OCI-M2 (cell line): ENCODE results near the gene ALDH18A1.

Source experiments
- DNase-seq: peaks from one replicate; lab custom pipeline; 2025; ENCODE audit not compliant: unreplicated experiment; lab: John Stamatoyannopoulos, UW

The ALDH18A1 gene

GRCh38 chr10:95588025-95588424 lies 68.5 kb downstream of the ALDH18A1 start:
- DNase-seq: no peak

GRCh38 chr10:95579835-95580535 lies 76.5 kb downstream of the ALDH18A1 start:
- DNase-seq: no peak

GRCh38 chr10:95579292-95579691 lies 77.2 kb downstream of the ALDH18A1 start:
- no peak for DNase-seq

- no peak for DNase-seq
Observed at GRCh38 chr10:95578619-95579018, 77.9 kb downstream of the ALDH18A1 start.

GRCh38 chr10:95574649-95575365 lies 81.7 kb downstream of the ALDH18A1 start:
- DNase-seq: no peak

- DNase-seq: no peak
Observed at GRCh38 chr10:95573964-95574604, 82.4 kb downstream of the ALDH18A1 start.

GRCh38 chr10:95573527-95573926 lies 83.0 kb downstream of the ALDH18A1 start:
- DNase-seq: no peak

GRCh38 chr10:95572131-95572820 lies 84.2 kb downstream of the ALDH18A1 start:
- DNase-seq: no peak

- DNase-seq: no peak
Observed at GRCh38 chr10:95571390-95571789, 85.1 kb downstream of the ALDH18A1 start.

- no peak for DNase-seq
Observed at GRCh38 chr10:95569368-95569767, 87.1 kb downstream of the ALDH18A1 start.

GRCh38 chr10:95567903-95568630 lies 88.4 kb downstream of the ALDH18A1 start:
- DNase-seq: no peak

- DNase-seq: no peak
Observed at GRCh38 chr10:95566136-95566535, 90.4 kb downstream of the ALDH18A1 start.

- no peak for DNase-seq
Observed at GRCh38 chr10:95565336-95565735, 91.2 kb downstream of the ALDH18A1 start.

GRCh38 chr10:95564291-95564690 lies 92.2 kb downstream of the ALDH18A1 start:
- no peak for DNase-seq

- no peak for DNase-seq
Observed at GRCh38 chr10:95562341-95562965, 94.1 kb downstream of the ALDH18A1 start.

GRCh38 chr10:95561864-95562177 lies 94.7 kb downstream of the ALDH18A1 start:
- DNase-seq: no peak

- DNase-seq: peak; percentile 71
Observed at GRCh38 chr10:95561177-95561863, 95.2 kb downstream of the ALDH18A1 start, which contains the start of gene SORBS1. TSS of gene SORBS1 (minus strand) at chr10:95561371. CDS start at chr10:95441135, 120,236 bp downstream.

GRCh38 chr10:95560278-95561176 lies 96.0 kb downstream of the ALDH18A1 start:
- DNase-seq: no peak

- no peak for DNase-seq
Observed at GRCh38 chr10:95559896-95560277, 96.6 kb downstream of the ALDH18A1 start.
